HFFc6 (cell line): ENCODE results near the gene STK11. TPM values are rescaled to one million over a fixed set of nuclear protein-coding genes. Genes with fewer than 3 reads are reported as not detected.
A peak's percentile ranks its signal among the peaks of the same experiment; 100 is the strongest.

Experiments
- DNase-seq: peaks from one replicate; pipeline ENCODE4 v3.0.0-alpha.2; 2018
- H3K27ac Mint-ChIP-seq: 2 replicates; pipeline ENCODE4 v1.8.0; 2020; ENCODE audit warnings: mild to moderate bottlenecking, mixed read lengths
- H3K27me3 Mint-ChIP-seq: 2 replicates; pipeline ENCODE4 v1.8.0; 2021; ENCODE audit warnings: mild to moderate bottlenecking, moderate library complexity, mixed read lengths; ENCODE audit not compliant: insufficient read depth
- H3K36me3 Mint-ChIP-seq: 2 replicates; pipeline ENCODE4 v1.8.0; 2021; ENCODE audit warnings: low read depth, mixed read lengths
- H3K4me1 Mint-ChIP-seq: 2 replicates; pipeline ENCODE4 v1.8.0; 2020; ENCODE audit warnings: low read depth, mixed read lengths
- H3K4me3 Mint-ChIP-seq: 2 replicates; pipeline ENCODE4 v1.8.0; 2020; ENCODE audit warnings: mild to moderate bottlenecking, moderate library complexity, mixed read lengths
- H3K9me3 Mint-ChIP-seq: 2 replicates; pipeline ENCODE4 v1.8.0; 2020; ENCODE audit warnings: mild to moderate bottlenecking, mixed read lengths
- CTCF ChIP-seq: fragments of 200-600 bp; sonication (generic); IDR thresholded peaks from 2 replicates; pipeline ENCODE4 v1.5.0; 2021; ENCODE audit warnings: antibody characterized with exemption, mild to moderate bottlenecking
- total RNA-seq, 6 experiments: library from RNA; stranded (reverse); fragmentation: NEBNext Ultra II Directional; extraction: Animal tissue kit (Norgen Biotek cat#: 25700); gene quantifications; 2 replicates in 1 of 6; 3 replicates in 5 of 6; pipeline ENCODE4 v1.2.3, GENCODE V29; 2021

The STK11 gene
- total RNA-seq, 6 experiments from 2014 or later: 52.9 to 59.1 (median 56.7) TPM

GRCh38 chr19:1216756-1217155, 11.2 kb downstream of the STK11 start:
- Mint-ChIP-seq H3K36me3 (peaks cover 8% of the 10 kb centered on the region), H3K9me3 (no peaks in the 10 kb centered on the region), H3K27ac (peak overlapping the region; percentile 96), H3K4me3 (peak overlapping the region; percentile 78), H3K4me1 (peaks cover 38% of the 10 kb centered on the region), H3K27me3 (peaks cover 11% of the 10 kb centered on the region)
- no peak for TF ChIP-seq CTCF
- no peak for DNase-seq

- Mint-ChIP-seq H3K9me3 (no peaks in the 10 kb centered on the region), H3K4me1 (peaks cover 38% of the 10 kb centered on the region), H3K4me3 (no peak overlapping the region), H3K27me3 (peaks cover 11% of the 10 kb centered on the region), H3K36me3 (peaks cover 7% of the 10 kb centered on the region), H3K27ac (peak overlapping the region; percentile 96)
- DNase-seq: no peak
- no peak for TF ChIP-seq CTCF
Measured at GRCh38 chr19:1217366-1217765, 11.8 kb downstream of the STK11 start.

GRCh38 chr19:1218751-1219567, 13.4 kb downstream of the STK11 start:
- TF ChIP-seq CTCF: no peak
- no peak overlapping the region for H3K4me3 Mint-ChIP-seq
- DNase-seq: no peak
- no peak overlapping the region for H3K27ac Mint-ChIP-seq
- peaks cover 6% of the 10 kb centered on the region for H3K27me3 Mint-ChIP-seq
- H3K9me3 Mint-ChIP-seq: no peaks in the 10 kb centered on the region
- H3K4me1 Mint-ChIP-seq: peaks cover 28% of the 10 kb centered on the region
- H3K36me3 Mint-ChIP-seq: no peaks in the 10 kb centered on the region

GRCh38 chr19:1219786-1220476, 14.4 kb downstream of the STK11 start:
- no peak for DNase-seq
- Mint-ChIP-seq H3K4me3 (no peak overlapping the region), H3K27me3 (peaks cover 5% of the 10 kb centered on the region), H3K9me3 (no peaks in the 10 kb centered on the region), H3K36me3 (no peaks in the 10 kb centered on the region), H3K4me1 (peaks cover 21% of the 10 kb centered on the region), H3K27ac (no peak overlapping the region)
- no peak for TF ChIP-seq CTCF

- Mint-ChIP-seq H3K27ac (no peak overlapping the region), H3K9me3 (no peaks in the 10 kb centered on the region), H3K36me3 (no peaks in the 10 kb centered on the region), H3K4me1 (peaks cover 18% of the 10 kb centered on the region), H3K4me3 (no peak overlapping the region), H3K27me3 (peaks cover 3% of the 10 kb centered on the region)
- TF ChIP-seq CTCF: no peak; the same call in 1 of the 2 replicates
- DNase-seq: no peak
Measured at GRCh38 chr19:1220477-1220930, 14.9 kb downstream of the STK11 start.
